Activated CD4-positive, CD25-positive, alpha-beta regulatory T cell treated with anti-CD3 and anti-CD28 coated beads, Interleukin-2, amount 50 U/mL, for 16 hours (primary cell): ENCODE results near the gene CCDC167.
"Not testable (repeated sequence)": the region's sequence is repeated elsewhere in the genome, so short reads cannot be mapped to it uniquely, and the experiment has no call there.

Experiments used
- DNase-seq: peaks from one replicate; pipeline ENCODE4 v3.0.0-alpha.2; 2020; ENCODE audit warnings: low read depth, low spot score

The CCDC167 gene

DNA sequence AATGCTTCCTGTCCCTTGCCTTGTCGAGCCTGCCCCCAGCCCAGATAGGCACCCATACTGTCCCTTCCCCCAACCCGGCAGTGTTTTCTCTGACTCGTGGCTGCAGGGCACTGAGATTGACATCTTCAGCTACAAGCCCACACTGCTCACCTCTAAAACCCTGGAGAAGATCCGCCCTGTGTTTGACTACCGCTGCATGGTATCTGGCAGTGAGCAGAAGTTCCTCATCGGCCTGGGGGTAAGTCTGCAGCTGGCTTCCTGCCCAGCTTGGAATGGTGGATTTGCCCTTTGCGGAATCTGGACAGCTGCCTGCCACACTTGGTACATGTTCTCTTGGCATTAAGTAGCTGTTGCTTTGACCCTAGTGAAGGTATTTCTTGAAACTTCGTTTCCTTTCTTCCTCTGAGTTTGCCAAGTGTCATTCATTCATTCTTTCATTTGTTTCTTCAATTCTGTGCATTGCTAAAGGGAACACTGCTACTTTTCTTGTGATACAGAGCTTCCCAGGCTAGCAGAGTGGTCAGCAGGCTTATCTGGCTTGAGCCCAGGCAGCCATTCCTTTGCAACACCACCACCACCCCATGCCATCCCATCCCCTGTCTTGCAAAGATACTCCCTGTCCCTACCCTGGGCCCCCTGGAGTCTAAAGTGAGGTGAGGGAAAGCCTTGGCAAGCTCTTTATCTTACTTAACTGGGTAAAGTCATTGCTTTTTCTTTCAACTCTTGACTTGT, 26.2 kb downstream of the CCDC167 start:
- DNase-seq, result no peak

DNA sequence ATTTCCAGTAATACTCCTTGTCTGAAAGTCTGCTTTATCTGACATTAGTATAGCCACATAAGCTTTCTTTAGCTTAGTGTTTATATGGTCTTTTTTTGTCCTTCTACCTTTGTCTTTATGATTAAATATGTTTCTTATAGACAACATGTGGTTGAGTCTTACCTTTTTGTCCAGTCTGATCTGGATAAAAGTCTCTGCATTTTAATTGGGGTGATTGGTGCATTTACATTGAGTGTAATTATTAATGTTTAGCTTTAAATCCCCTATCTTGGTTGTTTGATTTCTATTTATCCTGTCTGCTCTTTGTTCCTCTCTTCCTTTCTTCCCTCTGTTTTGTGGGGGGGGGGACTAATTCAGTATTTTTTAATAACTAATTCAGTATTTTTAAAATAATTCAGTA, 32.0 kb downstream of the CCDC167 start:
- no peak for DNase-seq

DNA sequence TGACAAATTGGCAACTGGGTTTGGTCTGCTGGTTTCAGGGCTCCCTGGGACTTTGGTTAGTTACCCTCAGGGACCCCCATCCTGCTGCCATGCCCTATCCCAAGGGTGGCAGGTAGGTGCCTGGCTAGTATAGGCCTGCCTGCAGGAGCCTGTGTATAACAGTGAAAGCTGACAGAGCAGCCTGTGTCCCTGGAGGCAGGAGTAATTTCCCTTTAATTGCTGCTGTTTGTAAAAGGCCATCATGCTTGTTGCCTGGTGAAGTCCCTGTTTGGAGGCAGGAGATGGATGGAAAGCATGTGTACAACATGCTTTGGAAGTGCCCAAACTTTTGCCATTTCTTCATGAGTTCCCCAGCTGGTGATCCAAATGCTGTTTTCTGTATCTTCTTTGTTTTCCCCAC, 36.6 kb downstream of the CCDC167 start:
- DNase-seq, result no peak

DNA sequence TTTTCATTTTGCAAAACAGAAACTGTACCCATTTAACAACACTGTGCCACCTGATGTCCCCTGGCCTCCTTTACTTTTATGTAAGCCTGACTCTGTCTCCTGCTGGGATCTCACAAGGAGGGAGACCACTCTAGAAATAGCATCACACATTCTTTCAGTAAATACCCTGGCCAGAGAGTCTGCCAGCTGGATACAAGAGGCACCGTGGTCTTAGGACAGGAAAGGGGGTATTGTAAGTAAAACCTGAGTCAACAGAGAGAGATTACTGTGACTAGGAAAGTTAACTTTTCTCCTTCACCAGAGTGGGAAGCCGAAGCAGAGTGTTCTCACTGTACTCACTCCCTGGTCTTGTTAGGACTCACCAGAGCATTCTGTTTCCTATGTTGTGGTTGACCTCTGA, 38.9 kb downstream of the CCDC167 start:
- DNase-seq, result no peak

DNA sequence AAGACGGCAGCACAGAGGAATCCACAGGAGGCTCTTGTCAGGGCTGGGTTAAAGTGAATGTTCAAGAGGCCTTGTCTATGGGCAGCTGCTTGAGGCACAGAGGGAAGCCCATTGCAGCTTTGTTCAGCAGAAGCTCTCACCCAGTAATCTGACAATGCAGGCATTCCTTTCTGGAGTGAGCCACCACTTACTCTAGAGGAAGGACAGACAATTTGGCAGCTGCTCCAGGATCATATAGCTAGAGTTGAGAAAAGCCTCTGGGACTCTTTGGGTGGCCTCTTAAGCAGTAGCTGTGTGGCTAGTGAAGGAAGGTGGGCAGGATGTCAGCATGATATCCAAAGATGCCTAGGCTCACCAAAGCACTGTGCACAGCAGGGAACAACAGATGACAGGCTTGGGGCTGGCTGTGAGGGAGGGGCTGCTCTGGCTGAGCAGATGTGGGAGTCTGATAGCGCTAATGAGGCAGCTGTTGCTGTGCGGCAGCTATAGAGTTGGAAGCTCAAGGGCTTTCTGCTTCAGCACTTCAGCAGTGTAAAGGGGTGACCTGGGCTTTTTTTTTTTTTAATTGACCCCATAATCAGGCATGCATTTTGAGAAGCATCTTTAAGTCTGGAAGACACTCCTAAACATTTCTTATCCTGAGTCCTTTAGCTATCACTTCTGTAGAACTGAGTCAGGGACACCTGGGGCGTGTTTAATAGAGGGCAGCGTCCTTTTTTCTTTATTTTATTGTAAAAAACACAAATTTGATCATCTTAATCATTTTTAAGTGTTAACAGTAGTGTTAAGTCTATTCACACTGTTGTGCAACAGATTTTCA, 39.5 kb downstream of the CCDC167 start:
- no peak for DNase-seq

DNA sequence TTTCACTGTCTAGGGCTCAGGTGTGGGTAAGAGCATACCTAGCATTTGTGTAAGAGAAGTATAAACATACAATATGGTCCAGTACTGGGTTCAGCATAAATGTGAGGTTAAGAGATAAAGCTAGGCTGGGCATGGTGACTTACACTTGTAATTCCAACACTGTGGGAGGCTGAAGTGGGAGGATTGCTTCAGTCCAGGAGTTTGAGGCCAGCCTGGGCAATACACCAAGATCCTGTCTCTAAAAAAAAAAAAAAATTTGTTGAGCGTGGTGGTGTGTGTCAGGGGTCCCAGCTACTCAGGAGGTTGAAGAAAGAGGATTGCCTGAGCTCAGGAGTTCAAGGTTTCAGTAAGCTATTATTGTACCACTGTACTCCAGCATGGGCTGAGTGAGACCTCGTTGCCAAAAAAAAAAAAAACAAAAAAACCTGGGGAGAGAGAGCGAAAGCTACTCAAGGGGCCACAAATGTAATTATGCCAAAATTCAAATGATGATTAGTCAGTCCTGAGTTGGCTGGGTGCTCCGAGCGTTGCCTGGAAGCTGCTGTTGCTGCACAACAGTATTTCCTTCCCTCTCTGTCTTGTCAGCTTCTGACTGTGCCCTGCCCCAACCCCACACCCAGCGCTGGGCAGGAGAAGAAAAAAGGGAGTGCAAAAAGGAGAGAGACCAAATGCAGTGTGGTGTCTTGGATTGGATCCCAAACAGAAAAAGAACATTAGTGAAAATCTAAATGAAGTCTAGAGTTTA, 42.7 kb downstream of the CCDC167 start:
- DNase-seq, result no peak

DNA sequence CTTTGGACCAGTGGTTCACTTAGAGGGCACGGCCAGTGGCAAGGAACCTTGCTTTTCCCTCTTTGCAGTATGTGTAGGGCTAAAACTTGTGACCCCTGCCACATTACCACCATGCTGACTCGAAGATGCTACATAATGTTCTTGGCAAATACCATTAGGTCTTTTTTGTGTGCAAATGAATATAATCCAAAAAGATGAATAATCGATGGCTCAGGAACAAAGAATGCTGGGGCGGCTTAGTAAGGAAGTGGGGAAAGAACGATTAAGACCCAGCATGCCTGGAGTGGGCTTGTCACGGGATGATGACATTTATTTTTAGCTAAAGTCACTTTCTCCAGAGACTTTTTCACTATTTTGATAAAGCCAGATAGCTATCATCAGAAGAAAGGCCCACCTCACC, 43.6 kb downstream of the CCDC167 start:
- no peak for DNase-seq

DNA sequence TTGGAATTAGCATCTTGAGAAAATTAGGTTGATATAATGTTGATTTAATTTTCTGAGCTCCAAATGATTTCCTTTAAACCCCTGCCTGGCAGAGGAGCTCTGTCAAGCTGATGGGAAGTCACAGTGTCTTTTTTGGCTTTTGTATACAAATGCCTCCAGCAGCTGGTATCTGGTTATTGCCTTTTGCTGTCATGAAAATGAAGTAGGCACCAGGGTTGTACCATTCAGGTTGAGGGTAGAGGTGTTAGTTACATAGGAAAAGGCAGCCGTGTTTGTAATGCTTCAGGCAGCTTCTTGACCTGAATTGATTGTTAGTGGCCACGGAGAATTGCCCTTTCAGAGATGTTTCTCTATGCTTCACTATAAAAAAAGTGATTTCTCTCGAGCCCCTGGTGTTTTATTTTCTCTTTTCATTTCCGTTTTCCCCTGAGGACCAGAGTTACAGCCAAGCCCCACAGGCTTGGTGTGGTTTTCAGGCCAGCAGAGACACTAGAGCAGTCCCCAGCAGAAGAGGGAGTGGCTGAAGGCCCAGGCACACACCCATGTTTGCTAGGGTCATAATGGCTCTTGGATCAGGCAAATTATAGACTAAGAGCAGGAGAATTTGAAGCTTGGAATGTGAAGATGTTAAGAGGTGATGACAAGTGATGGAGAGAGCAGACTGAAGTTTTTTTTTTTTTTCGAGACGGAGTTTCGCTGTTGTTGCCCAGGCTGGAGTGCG, 45.1 kb downstream of the CCDC167 start:
- no peak for DNase-seq

DNA sequence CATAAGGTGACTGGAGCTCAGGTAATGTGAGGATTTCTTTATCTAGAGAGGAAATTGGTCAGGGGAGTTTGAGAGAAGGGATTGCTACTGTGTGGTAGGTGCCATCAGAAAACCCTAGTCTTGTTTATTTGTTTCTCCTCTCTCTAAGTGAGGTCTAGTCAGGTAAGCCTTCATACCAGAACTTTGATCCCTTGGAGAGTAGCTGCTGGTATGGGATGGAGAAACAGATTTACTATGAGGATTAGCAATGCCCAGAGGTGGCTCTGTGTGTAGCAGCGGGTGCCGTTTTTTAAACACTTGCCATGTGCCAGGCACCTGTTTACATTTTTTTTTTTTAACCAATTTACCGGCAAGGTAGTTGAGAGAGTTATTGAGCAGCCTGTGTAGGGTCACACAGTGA, 47.2 kb downstream of the CCDC167 start:
- DNase-seq, result no peak

DNA sequence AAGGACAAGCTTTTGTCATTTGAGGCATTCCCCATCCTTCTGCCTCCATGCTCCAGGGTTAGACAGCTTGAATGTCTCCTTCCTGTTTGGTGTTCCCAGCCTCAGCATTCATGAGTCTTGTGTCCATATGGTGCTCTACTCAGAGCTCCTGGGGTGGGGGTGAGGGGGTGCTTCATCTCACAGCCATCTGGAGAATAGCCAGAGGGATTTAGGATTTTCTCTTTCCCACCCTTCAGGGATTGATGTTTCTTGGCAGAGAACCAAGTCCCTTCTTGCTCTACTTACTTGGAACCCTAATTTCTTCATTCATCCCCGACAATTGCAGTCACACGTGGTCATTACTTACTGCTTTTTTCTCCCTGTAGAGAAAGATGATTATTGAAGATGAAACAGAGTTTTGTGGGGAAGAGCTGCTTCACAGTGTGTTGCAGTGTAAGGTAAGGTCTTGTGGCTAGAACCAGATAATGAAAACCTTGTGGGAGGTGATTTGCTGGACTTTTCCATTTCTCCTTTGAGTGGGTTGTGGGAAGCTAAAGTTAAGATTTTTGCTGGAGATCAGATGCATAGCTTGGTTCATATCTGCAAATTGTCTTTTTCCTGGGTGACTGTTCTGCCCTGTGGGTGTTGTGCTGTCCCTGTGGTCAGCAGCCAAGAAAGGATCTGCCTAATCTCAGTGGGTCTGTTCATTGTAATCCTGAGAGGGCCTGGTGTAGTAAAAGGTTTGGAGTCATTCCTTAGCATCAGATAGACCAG, 48.1 kb downstream of the CCDC167 start:
- no peak for DNase-seq

DNA sequence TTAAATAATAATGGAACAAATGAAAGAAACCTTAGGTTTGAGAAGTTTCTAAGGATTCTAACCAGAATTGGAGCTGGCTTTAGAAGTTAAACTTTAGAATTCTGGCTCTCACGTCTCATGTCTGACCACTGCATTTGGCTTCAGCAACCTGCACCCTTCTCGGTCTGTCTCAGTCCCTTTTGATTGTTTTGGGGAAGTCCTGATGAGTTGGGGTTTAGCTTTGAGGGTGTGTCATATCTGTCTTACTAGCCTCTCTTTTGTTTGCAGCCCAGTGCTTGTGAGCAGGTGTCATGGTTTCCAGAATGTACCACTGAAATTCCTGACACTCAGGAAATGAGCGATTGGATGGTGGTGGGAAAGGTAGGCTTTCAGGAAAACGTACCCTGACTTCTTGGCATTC, 49.7 kb downstream of the CCDC167 start:
- DNase-seq, result no peak

DNA sequence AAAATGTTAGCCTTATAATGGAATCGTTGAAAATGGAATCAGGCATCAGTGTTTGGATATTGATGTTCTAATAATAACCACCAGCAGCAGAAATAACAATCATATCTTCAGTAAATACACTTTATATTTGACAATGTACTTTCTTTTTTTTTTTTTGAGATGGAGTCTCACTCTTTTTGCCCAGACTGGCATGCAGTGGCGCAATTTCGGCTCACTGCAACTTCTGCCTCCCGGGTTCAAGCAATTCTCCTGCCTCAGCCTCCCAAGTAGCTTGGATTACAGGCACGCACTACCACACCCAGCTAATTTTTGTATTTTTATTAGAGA, 56.5 kb downstream of the CCDC167 start:
- not testable (repeated sequence) for DNase-seq

DNA sequence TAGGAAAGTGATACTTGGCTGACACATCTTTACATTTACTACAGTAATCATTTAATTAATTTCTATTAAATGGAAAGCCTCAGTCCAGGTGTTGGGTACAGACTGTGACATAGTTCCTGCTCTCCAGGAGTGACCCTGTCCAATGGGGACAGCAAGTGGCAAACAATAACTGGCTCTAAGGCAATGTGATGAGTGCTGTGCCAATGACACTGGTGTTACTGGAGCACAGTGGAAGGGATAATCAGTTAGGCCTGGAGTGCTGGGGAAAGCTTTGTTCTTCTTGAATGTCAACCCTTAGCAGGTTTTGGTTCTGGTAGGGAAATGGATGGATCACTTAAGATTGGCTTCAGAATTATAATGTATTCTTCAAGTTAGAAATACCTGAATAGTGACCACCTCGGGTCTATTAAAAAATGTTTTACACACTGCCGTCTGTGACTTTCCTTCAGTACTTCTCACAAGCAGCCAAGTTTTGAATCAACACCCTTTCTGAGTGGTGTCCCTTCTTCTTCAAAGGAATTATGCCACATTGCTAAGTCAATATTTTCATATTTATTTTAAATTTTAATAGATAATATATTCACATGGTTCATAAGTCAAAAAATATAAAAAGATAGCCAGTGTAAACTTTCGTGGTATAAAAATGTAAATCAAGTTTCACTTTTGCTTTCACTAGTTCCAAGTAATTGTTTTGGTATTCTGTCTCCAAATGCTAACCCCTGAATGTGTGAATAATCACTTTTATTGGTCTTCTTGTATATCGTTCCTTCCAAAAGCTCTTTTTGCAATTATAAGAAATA, 57.1 kb downstream of the CCDC167 start:
- DNase-seq, result no peak

DNA sequence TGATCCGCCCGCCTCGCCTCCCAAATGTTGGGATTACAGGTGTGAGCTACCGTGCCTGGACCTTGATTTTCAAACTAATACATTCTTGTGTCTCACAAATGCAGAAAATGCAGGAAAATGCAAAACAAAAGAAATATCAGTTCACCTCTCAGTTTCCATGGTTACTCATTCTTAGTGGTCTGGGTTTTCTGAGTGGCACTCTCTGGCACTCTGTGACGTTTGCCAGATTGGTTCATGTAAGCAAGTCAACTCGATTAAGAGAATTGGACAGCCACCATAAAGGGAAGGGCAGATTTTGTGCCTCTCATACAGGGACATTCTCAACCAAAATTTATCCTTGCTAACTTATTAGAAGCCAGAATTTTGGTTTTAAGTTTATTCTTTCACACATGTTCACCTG, 58.0 kb downstream of the CCDC167 start:
- no peak for DNase-seq

DNA sequence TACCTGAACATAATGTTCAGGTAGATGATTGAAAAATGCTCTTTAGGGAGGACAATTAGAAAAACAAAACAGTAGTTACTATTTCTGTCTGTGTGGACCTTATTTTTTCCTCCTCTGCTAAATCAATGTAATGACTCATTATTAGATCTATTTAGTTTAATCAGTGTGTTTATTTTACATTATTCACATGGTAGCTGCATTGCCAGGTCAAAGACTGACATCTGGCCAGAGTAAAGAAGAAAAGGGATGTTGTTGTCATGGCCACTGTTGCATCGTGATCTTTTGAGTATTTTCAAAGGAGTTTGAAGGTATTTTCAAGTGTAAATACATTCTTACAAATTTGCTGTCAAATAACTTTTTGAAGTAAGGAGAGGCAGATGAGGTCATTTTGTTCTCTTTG, 60.8 kb downstream of the CCDC167 start:
- no peak for DNase-seq

DNA sequence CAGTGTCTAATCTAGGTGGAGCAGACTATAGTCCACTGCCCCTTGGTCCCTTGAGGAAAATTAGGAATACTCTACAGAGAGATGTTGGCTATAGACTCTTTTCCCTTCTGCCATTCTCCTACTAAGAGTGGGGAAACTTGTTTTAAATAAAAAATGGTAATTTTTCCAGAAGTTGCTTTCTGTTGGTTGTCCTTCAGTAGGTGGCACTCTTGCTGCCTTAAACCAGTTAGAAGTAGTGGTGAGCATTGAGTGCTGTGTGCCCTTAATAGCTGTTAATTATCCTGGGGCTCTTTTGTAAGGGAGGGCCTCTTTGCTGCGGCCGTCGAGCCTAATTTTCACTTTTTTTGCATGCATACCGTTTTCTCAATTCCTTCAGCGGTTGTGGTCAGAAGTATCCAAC, 63.9 kb downstream of the CCDC167 start:
- DNase-seq, result no peak

DNA sequence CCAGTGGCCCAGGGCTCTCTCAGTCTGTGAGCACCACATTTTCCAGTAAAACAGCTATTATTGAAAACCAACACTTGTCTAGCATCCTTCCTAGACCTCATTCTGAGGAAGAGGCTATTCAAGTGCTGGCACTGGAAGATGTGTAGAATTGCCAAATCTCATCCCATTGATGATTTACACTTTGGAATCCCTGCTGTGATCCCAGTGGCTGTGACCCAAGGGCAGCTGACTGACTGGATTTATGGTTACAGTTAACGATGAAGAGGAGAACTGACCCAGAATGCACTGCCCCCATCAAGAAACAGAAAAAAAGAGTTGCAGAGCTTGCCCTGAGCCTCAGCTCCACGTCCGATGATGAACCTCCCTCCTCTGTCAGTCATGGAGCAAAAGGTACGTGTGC, 64.3 kb downstream of the CCDC167 start:
- no peak for DNase-seq

DNA sequence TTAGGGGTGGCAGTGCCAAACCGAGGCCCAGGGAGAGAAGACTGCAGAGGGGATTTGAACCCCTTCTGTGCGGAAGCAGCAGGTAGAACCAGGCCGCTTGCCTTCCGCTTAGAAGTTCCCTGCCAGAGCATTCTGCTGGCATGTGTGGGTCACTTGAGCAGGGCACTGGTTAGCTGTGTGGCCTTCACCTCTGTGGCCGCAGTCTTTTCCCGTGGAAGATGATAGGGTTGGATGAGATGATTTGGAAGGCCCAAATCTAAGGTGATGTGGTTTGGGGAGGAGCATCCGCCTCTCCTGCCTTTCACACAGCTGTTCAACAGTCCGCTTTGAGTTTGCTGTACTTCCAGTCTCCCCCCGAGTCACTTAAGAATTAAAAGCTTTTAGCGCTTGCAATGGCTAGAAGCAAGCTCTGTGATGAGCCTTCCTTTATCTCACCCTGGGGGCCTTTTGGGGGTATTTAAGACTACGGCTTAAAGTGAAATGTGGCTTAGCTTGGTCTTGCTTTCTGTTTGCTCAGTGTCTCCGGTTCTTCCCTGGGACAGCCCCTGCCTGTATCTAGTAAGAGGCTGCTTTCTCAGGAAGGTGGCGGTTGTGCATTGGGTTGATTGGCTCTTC, 65.9 kb downstream of the CCDC167 start:
- DNase-seq, result peak; percentile 17
